B cell (primary cell): ENCODE results near the gene PALLD. TPM values are rescaled to one million over a fixed set of nuclear protein-coding genes. Genes with fewer than 3 reads are reported as not detected.

ENCODE experiments used
- ATAC-seq: fragments of 200-7000 bp; cut with Tn5 transposase; one replicate; pipeline ENCODE4 v1.10.0; 2021; ENCODE audit warnings: low read depth, mild to moderate bottlenecking, moderate number of reproducible peaks, moderate library complexity
- CTCF ChIA-PET: fragments of 350-600 bp; sonication (Branson Sonifier 250); formaldehyde crosslinking; loops from one replicate; lab custom pipeline; 2021; ENCODE audit warnings: antibody characterized with exemption, inconsistent platforms; lab: Charles Lee
- POLR2A ChIA-PET: fragments of 350-600 bp; sonication (Branson Sonifier 250); formaldehyde crosslinking; loops from one replicate; lab custom pipeline; 2021; ENCODE audit warnings: antibody characterized with exemption; lab: Charles Lee
- DNase-seq: peaks from one replicate; pipeline ENCODE4 v3.0.0; 2013
- H2AFZ ChIP-seq: 2 replicates; pipeline ENCODE4 v1.6.1; 2012; ENCODE audit warnings: mild to moderate bottlenecking, low read depth, low read length; ENCODE audit not compliant: insufficient read depth, poor library complexity, severe bottlenecking
- H3K27ac ChIP-seq, 2 donors: 1 replicate in 1 of 2; 2 replicates in 1 of 2; pipeline ENCODE4 v1.5.1; 2012 to 2013; ENCODE audit warnings: low read length in 2 of 2, mild to moderate bottlenecking in 2 of 2, moderate library complexity in 1 of 2
- H3K27me3 ChIP-seq, 4 experiments: fragments of 200-600 bp in 1 of 4; sonication (generic) in 1 of 4; replicated peaks in 1 of 4; 1 replicate in 2 of 4; 2 replicates in 2 of 4; pipeline versions ENCODE4 v1.6.1 to v1.7.0; 2013 to 2016; ENCODE audit warnings: low read length in 3 of 4, mild to moderate bottlenecking in 2 of 4, mixed read lengths in 1 of 4, moderate library complexity in 1 of 4; ENCODE audit not compliant: insufficient read depth in 4 of 4, control insufficient read depth in 3 of 4; ENCODE audit errors: control extremely low read depth in 1 of 4
- H3K36me3 ChIP-seq, 2 experiments: replicated peaks in 1 of 2; 1 replicate in 1 of 2; 2 replicates in 1 of 2; pipeline versions ENCODE4 v1.6.1 to v1.7.1; 2013; ENCODE audit warnings: low read length in 1 of 2; ENCODE audit not compliant: insufficient read depth in 2 of 2, control insufficient read depth in 1 of 2; ENCODE audit errors: control extremely low read depth in 1 of 2, extremely low read depth in 1 of 2
- H3K4me1 ChIP-seq, 2 donors: fragments of 200-600 bp in 1 of 2; sonication (generic) in 1 of 2; 1 replicate in 1 of 2; 2 replicates in 1 of 2; pipeline versions ENCODE4 v1.5.1 to v1.6.1; 2013 to 2017; ENCODE audit warnings: low read length in 2 of 2; ENCODE audit not compliant: control insufficient read depth in 2 of 2, insufficient read depth in 2 of 2
- H3K4me2 ChIP-seq: replicated peaks from 2 replicates; pipeline ENCODE3; 2012; ENCODE audit warnings: mild to moderate bottlenecking, low read depth, low read length; ENCODE audit not compliant: poor library complexity, severe bottlenecking
- H3K4me3 ChIP-seq, 5 experiments: fragments of 200-600 bp in 1 of 5; sonication (generic) in 1 of 5; 1 replicate in 3 of 5; 2 replicates in 2 of 5; pipeline versions ENCODE4 v1.5.1 to v1.7.0; 2011 to 2016; ENCODE audit warnings: low read length in 4 of 5, mild to moderate bottlenecking in 4 of 5, low read depth in 2 of 5, control low read depth in 1 of 5, moderate library complexity in 1 of 5; ENCODE audit not compliant: insufficient read depth in 1 of 5; ENCODE audit errors: control extremely low read depth in 1 of 5, extremely low read depth in 1 of 5
- H3K79me2 ChIP-seq: fragments of 200-600 bp; sonication (generic); one replicate; pipeline ENCODE4 v1.6.0; 2016; ENCODE audit warnings: low read length; ENCODE audit not compliant: control insufficient read depth, insufficient read depth
- H3K9ac ChIP-seq: fragments of 200-600 bp; sonication (generic); 2 replicates; pipeline ENCODE4 v1.6.1; 2017; ENCODE audit warnings: mild to moderate bottlenecking, low read length, moderate library complexity
- H3K9me3 ChIP-seq, 3 donors: one replicate each; pipeline versions ENCODE4 v1.6.1 to v1.7.1; 2013; ENCODE audit warnings: low read length in 2 of 3; ENCODE audit not compliant: control insufficient read depth in 2 of 3, insufficient read depth in 1 of 3; ENCODE audit errors: control extremely low read depth in 1 of 3
- H4K20me1 ChIP-seq: 2 replicates; pipeline ENCODE4 v1.6.0; 2012; ENCODE audit warnings: mild to moderate bottlenecking, low read length; ENCODE audit not compliant: insufficient read depth, control insufficient read depth, poor library complexity, severe bottlenecking
- H3K27ac Mint-ChIP-seq: one replicate; pipeline ENCODE4 v1.8.0; 2021; ENCODE audit warnings: mixed read lengths
- H3K27me3 Mint-ChIP-seq: one replicate; pipeline ENCODE4 v1.8.0; 2021; ENCODE audit warnings: mixed read lengths
- H3K4me1 Mint-ChIP-seq: one replicate; pipeline ENCODE4 v1.8.0; 2021; ENCODE audit warnings: mixed read lengths
- H3K4me3 Mint-ChIP-seq: one replicate; pipeline ENCODE4 v1.8.0; 2021; ENCODE audit warnings: mixed read lengths
- H3K9me3 Mint-ChIP-seq: one replicate; pipeline ENCODE4 v1.8.0; 2022; ENCODE audit warnings: mixed read lengths; ENCODE audit not compliant: insufficient read depth
- CTCF ChIP-seq: fragments of 200-600 bp; IDR thresholded peaks from one replicate; pipeline ENCODE4 v1.8.0; 2022; ENCODE audit warnings: antibody characterized with exemption, mild to moderate bottlenecking
- EZH2 ChIP-seq: IDR thresholded peaks from 2 replicates; pipeline ENCODE4 v1.6.1; 2012; ENCODE audit warnings: borderline replicate concordance, low read depth, mild to moderate bottlenecking, moderate library complexity, low read length; ENCODE audit not compliant: insufficient read depth, poor library complexity, severe bottlenecking
- WGBS: methylation state at CpG from one replicate; pipeline ENCODE4 v1.1.5; 2013; ENCODE audit warnings: missing lambda C conversion rate; ENCODE audit not compliant: insufficient coverage; 5-methylcytosine and 5-hydroxymethylcytosine counted together
- intact Hi-C: fragments of 100-400 bp; cut with micrococcal nuclease; formaldehyde crosslinking; loops from one replicate; pipeline ENCODE4 v1.10.0; 2022
- polyA plus RNA-seq: library from polyadenylated mRNA; depleted of rRNA; stranded (reverse); fragments of >200 nt; gene quantifications from 2 replicates; pipeline ENCODE4 v1.2.3, GENCODE V29; 2012
- small RNA-seq: library from RNA; depleted of rRNA; stranded (forward); fragments of <200 nt; gene quantifications from one replicate; pipeline ENCODE3, GENCODE V24; 2012; ENCODE audit warnings: low replicate concordance, low read depth; ENCODE audit not compliant: insufficient read length
- total RNA-seq, 2 donors: library from RNA; stranded (reverse); fragments of 120-200 nt in 1 of 2; gene quantifications; 1 replicate in 1 of 2; 2 replicates in 1 of 2; pipeline versions ENCODE4 v1.2.3 to v1.2.4, GENCODE V29; 2013 to 2022

Gene PALLD
- total and polyA plus RNA-seq, 2 donors (not counting 1 experiment from before 2014, with no cell fraction given) = 0.63 to 0.71 TPM

- DNase-seq = no peak
- H2AFZ ChIP-seq = no peak overlapping the region
- H4K20me1 ChIP-seq = no peaks in the 10 kb centered on the region
- no peak overlapping the region for H3K9ac ChIP-seq
- Mint-ChIP-seq H3K9me3 (peaks cover 20% of the 10 kb centered on the region), H3K27me3 (no peaks in the 10 kb centered on the region), H3K4me3 (no peak overlapping the region), H3K27ac (no peak overlapping the region), H3K4me1 (no peaks in the 10 kb centered on the region)
- no peak for ATAC-seq
- peaks cover 0 to 16% of the 10 kb centered on the region in 2 experiments for H3K36me3 ChIP-seq
- H3K4me3 ChIP-seq = no peak overlapping the region
- no peak for TF ChIP-seq EZH2
- TF ChIP-seq CTCF = no peak
- intact Hi-C loops = no loop called here
- no peak overlapping the region for H3K4me2 ChIP-seq
- 92% methylated on average over 2 of the region's 4 CpGs for WGBS
- no peak overlapping the region for H3K27ac ChIP-seq
- peaks cover 2 to 28% (median 23%) of the 10 kb centered on the region in 3 donors for H3K9me3 ChIP-seq
- ChIA-PET CTCF (no interaction called here), POLR2A (no interaction called here)
- no peaks in the 10 kb centered on the region for H3K27me3 ChIP-seq
- no peaks in the 10 kb centered on the region for H3K79me2 ChIP-seq
- H3K4me1 ChIP-seq = no peaks in the 10 kb centered on the region
Observed at GRCh38 chr4:168972596-168972995, 475.7 kb downstream of the PALLD start.

Small RNA genes within 50 kb of the gene (small RNA-seq; reads per million reads assigned to genes)
- gene RF00432 (not detected), gene RNU6-1336P (not detected), gene RNU6-853P (not detected)

Other genes with a start within 250 kb of the PALLD start
- gene DDX60, start 178.3 kb upstream of the PALLD start, total RNA-seq = 20.2 and 21.3 TPM in 2 replicates
- gene DDX60, start 178.3 kb upstream of the PALLD start, polyA plus RNA-seq = 7.0 and 8.1 TPM in 2 replicates
- 29.7 and 34.1 TPM in 2 replicates for gene DDX60L, start 16.6 kb upstream of the PALLD start, total RNA-seq
- gene DDX60L, start 16.6 kb upstream of the PALLD start, polyA plus RNA-seq = 15.0 and 28.9 TPM in 2 replicates